ENCODE measurements around the gene ADIRF.
"Not testable (repeated sequence)": the region's sequence is repeated elsewhere in the genome, so short reads cannot be mapped to it uniquely, and the experiment has no call there.

Gene ADIRF

DNA sequence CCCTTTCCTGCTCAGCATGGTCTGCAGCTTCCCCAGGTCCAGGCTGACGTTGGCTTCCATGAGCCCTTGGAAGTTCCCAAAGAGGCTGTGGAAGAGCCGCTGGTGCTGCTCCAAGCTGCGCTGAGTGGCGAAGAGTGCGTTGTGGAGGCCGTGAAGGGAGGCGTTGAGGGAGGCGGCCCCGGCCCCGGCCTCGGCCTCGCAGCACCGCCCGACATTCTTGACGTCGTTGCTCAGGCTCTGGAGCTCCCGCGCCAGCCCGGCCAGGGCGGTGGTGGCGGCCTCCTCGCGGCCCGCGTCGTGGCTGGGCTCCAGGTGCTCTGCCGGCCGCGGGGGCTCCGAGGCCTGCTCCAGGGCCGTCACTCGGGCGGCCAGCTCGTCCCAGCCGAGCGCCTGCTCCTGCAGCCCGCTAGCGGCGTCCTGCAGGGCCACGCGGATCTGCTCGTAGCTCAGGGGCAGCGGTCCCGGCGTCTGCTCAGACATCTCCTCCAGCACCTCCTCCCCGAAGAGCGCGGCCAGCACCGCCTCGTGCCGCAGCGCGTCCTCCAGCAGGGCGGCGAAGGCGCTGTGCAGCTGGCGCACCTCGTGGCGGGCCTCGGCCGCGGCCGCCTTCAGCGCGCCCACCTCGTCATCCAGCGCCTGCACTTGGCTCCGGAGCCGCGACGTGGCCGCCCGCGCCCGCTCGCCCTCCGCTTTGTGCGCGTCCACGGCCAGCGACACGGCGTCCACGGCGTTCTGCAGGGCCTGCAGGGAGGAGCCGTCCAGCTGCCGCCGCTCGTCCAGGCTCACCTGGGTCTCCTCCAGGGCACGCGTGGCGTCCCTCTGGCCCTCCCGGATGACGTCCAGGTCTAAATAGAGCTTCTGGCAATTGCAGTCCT is 25.6 kb upstream of the ADIRF start:
- Mint-ChIP-seq H3K27me3 (peaks cover 10% of the 10 kb centered on the region), H3K27ac (no peak overlapping the region), H3K4me1 (ENCODE audit: low read depth) (no peaks in the 10 kb centered on the region), H3K4me3 (no peak overlapping the region), H3K36me3 (ENCODE audit: low read depth) (no peaks in the 10 kb centered on the region), H3K9me3 (no peaks in the 10 kb centered on the region)
- intact Hi-C loops (cut with micrococcal nuclease) = no loop called here

- no peak overlapping the region for H3K27ac Mint-ChIP-seq
- no peaks in the 10 kb centered on the region for H3K4me1 Mint-ChIP-seq (ENCODE audit: low read depth)
- no peaks in the 10 kb centered on the region for H3K9me3 Mint-ChIP-seq
- H3K4me3 Mint-ChIP-seq = no peak overlapping the region
- intact Hi-C loops (cut with micrococcal nuclease) = no loop called here
- peaks cover 14% of the 10 kb centered on the region for H3K27me3 Mint-ChIP-seq
- H3K36me3 Mint-ChIP-seq (ENCODE audit: low read depth) = no peaks in the 10 kb centered on the region
These were observed 24.8 kb upstream of the ADIRF start for GRCh38 chr10:86943316-86944030.

GRCh38 chr10:86944031-86944419 is 24.3 kb upstream of the ADIRF start:
- H3K27me3 Mint-ChIP-seq = peaks cover 14% of the 10 kb centered on the region
- no peaks in the 10 kb centered on the region for H3K9me3 Mint-ChIP-seq
- no peak overlapping the region for H3K4me3 Mint-ChIP-seq
- H3K4me1 Mint-ChIP-seq (ENCODE audit: low read depth) = no peaks in the 10 kb centered on the region
- intact Hi-C loops (cut with micrococcal nuclease) = no loop called here
- no peaks in the 10 kb centered on the region for H3K36me3 Mint-ChIP-seq (ENCODE audit: low read depth)
- H3K27ac Mint-ChIP-seq = no peak overlapping the region

GRCh38 chr10:86944471-86944870 is 23.8 kb upstream of the ADIRF start:
- intact Hi-C loops (cut with micrococcal nuclease) = no loop called here
- no peak overlapping the region for H3K4me3 Mint-ChIP-seq
- H3K27me3 Mint-ChIP-seq = peaks cover 14% of the 10 kb centered on the region
- H3K4me1 Mint-ChIP-seq (ENCODE audit: low read depth) = no peaks in the 10 kb centered on the region
- H3K27ac Mint-ChIP-seq = no peak overlapping the region
- no peaks in the 10 kb centered on the region for H3K36me3 Mint-ChIP-seq (ENCODE audit: low read depth)
- H3K9me3 Mint-ChIP-seq = no peaks in the 10 kb centered on the region

DNA sequence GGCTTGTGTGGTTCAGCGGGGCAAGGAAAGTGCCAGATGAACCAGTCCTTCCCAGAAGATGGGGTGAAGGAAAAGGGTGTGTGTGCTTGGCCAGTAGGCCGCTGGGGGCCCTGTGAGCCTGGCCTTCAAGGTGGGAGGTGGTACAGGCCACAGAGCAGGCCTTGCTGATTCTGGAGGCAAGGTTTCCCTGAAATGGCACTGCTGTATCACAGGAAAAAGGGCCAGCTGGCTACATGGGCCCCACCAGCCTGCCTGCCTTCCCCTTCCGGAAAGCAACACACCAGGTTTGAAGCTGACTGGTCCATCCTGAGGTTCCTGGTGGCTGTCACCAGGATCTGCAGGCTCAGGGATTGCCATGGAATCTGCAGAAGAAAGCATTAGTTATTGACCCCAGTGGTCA is 23.4 kb upstream of the ADIRF start:
- no peak overlapping the region for H3K4me3 Mint-ChIP-seq
- peaks cover 14% of the 10 kb centered on the region for H3K27me3 Mint-ChIP-seq
- H3K9me3 Mint-ChIP-seq = no peaks in the 10 kb centered on the region
- intact Hi-C loops (cut with micrococcal nuclease) = no loop called here
- H3K36me3 Mint-ChIP-seq (ENCODE audit: low read depth) = no peaks in the 10 kb centered on the region
- no peak overlapping the region for H3K27ac Mint-ChIP-seq
- H3K4me1 Mint-ChIP-seq (ENCODE audit: low read depth) = no peaks in the 10 kb centered on the region

DNA sequence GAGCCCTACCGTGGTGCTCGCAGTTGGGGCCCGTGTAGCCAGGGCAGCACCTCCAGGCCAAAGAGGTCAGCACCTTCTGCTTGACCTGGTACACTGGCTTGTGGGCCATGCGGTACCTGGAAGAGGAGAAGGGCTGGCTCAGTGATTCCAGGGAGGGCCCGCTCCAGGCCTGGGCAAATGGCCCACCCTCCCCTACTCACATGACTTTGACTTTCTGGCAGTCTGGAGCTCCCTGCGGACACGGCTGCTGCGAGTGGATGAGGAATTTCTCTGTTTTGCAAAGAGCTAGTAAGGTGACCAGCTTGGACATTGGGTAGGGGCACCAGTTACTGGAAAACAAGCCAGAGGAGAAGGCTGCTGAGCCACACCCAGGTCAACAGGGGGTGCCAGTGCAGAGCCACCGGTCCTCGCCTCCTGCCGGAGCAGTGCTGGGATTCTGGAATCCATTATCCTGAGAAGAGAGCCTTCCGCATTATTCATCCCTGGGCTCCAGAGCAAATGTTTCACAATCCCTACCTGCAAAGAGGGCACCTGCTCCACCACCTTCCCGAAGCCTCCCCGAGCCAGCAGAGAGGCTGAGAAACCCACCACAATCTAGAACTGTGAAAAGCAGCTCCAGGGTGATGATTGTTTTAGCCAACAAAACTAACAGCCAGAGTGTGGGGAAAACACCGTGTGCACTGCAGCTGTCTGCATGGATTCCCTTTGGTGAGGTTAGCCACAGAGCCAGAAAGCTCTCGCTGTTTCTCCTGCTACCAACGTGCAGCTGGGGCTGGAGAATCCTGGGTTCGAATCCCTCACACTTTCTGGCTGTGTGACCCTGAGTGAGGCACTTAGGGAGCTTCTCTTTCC is 22.7 kb upstream of the ADIRF start:
- Mint-ChIP-seq H3K36me3 (ENCODE audit: low read depth) (no peaks in the 10 kb centered on the region), H3K9me3 (no peaks in the 10 kb centered on the region), H3K27ac (no peak overlapping the region), H3K4me1 (ENCODE audit: low read depth) (no peaks in the 10 kb centered on the region), H3K4me3 (no peak overlapping the region), H3K27me3 (peaks cover 14% of the 10 kb centered on the region)
- intact Hi-C loops (cut with micrococcal nuclease) = no loop called here

- H3K36me3 Mint-ChIP-seq (ENCODE audit: low read depth) = no peaks in the 10 kb centered on the region
- peaks cover 14% of the 10 kb centered on the region for H3K27me3 Mint-ChIP-seq
- H3K4me1 Mint-ChIP-seq (ENCODE audit: low read depth) = no peaks in the 10 kb centered on the region
- H3K27ac Mint-ChIP-seq = no peak overlapping the region
- no peak overlapping the region for H3K4me3 Mint-ChIP-seq
- intact Hi-C loops (cut with micrococcal nuclease) = no loop called here
- H3K9me3 Mint-ChIP-seq = no peaks in the 10 kb centered on the region
These were observed 21.8 kb upstream of the ADIRF start for GRCh38 chr10:86946213-86947155.

DNA sequence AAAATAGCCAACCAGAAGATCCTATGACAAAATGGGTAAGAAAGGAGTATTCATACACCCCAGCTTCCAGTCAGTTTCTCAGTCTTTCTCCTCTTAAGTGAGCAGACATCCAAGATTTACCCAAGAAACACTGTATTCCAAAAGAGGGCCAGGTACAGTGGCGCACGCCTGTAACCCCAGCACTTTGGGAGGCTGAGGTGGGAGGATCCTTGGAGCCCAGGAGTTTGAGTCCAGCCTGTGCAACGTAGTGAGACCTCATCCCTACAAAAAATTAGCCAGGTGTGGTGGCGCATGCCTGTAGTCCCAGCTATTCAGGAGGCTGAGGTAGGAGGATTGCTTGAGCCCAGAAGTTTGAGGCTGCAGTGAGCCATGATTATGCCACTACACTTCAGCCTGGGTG is 20.5 kb upstream of the ADIRF start:
- H3K4me1 Mint-ChIP-seq (ENCODE audit: low read depth); H3K4me3 Mint-ChIP-seq; H3K36me3 Mint-ChIP-seq (ENCODE audit: low read depth); H3K27ac Mint-ChIP-seq; intact Hi-C loops (cut with micrococcal nuclease): not testable (repeated sequence)
- Mint-ChIP-seq H3K27me3 (peaks cover 14% of the 10 kb centered on the region), H3K9me3 (peaks cover 13% of the 10 kb centered on the region)

- Mint-ChIP-seq H3K4me3 (no peak overlapping the region), H3K4me1 (ENCODE audit: low read depth) (no peaks in the 10 kb centered on the region), H3K27ac (no peak overlapping the region), H3K9me3 (peaks cover 25% of the 10 kb centered on the region), H3K27me3 (peaks cover 12% of the 10 kb centered on the region), H3K36me3 (ENCODE audit: low read depth) (no peaks in the 10 kb centered on the region)
- intact Hi-C loops (cut with micrococcal nuclease) = no loop called here
These were observed 17.9 kb upstream of the ADIRF start for GRCh38 chr10:86950349-86950748.

DNA sequence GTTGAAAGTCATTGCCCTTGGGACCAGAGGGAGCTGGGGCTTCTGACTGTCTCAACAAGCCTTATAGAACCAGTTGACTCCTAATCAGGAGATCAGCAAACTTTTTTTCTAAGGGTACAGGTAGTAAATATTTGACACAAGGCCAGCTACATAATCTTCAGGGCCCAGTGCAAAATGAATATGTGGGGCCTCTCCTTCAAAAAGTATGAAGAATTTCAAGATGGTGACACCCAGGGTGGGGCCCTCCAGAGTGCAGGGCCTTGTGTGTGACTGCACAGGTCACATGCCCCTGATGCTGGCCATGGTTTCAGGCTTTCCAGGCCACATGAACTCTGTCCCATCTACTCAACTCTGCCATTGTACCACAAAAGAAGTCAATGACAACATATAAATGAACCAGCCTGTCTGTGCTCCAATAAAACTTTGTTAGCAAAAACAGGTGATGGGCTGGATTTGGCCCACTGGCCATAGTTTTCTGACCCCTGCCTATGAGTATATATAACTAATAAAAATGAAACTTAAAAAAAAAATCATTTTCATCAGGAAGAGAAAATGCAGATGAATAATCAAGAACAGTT is 17.0 kb upstream of the ADIRF start:
- no peaks in the 10 kb centered on the region for H3K36me3 Mint-ChIP-seq (ENCODE audit: low read depth)
- intact Hi-C loops (cut with micrococcal nuclease) = no loop called here
- H3K4me1 Mint-ChIP-seq (ENCODE audit: low read depth) = peaks cover 5% of the 10 kb centered on the region
- peaks cover 12% of the 10 kb centered on the region for H3K27me3 Mint-ChIP-seq
- H3K4me3 Mint-ChIP-seq = no peak overlapping the region
- H3K27ac Mint-ChIP-seq = no peak overlapping the region
- H3K9me3 Mint-ChIP-seq = peaks cover 25% of the 10 kb centered on the region

GRCh38 chr10:86952106-86952505 is 16.2 kb upstream of the ADIRF start:
- no peak overlapping the region for H3K27ac Mint-ChIP-seq
- H3K36me3 Mint-ChIP-seq (ENCODE audit: low read depth) = no peaks in the 10 kb centered on the region
- no peak overlapping the region for H3K4me3 Mint-ChIP-seq
- H3K4me1 Mint-ChIP-seq (ENCODE audit: low read depth) = peaks cover 8% of the 10 kb centered on the region
- peaks cover 6% of the 10 kb centered on the region for H3K27me3 Mint-ChIP-seq
- peaks cover 25% of the 10 kb centered on the region for H3K9me3 Mint-ChIP-seq
- intact Hi-C loops (cut with micrococcal nuclease) = no loop called here

- H3K36me3 Mint-ChIP-seq (ENCODE audit: low read depth); H3K27ac Mint-ChIP-seq; intact Hi-C loops (cut with micrococcal nuclease); H3K27me3 Mint-ChIP-seq; H3K4me3 Mint-ChIP-seq: not testable (repeated sequence)
- H3K9me3 Mint-ChIP-seq = peaks cover 25% of the 10 kb centered on the region
- peaks cover 13% of the 10 kb centered on the region for H3K4me1 Mint-ChIP-seq (ENCODE audit: low read depth)
These were observed 15.6 kb upstream of the ADIRF start for GRCh38 chr10:86952697-86953096.
